KG1 (cell line): ENCODE data around the gene S100A10.

Source experiments
- DNase-seq: peaks from one replicate; lab custom pipeline; 2025; lab: John Stamatoyannopoulos, UW

S100A10 gene

GRCh38 chr1:151935894-151936602 is 57.6 kb downstream of the S100A10 start:
- DNase-seq, result no peak

- no peak for DNase-seq
Measured at GRCh38 chr1:151935154-151935553, 58.5 kb downstream of the S100A10 start.

GRCh38 chr1:151934048-151934493 is 59.6 kb downstream of the S100A10 start:
- peak; percentile 49 for DNase-seq
